NCI-H345 treated with DMSO at 0.1 percent for 48 hours (cell line): ENCODE measurements around the gene AUTS2.

Source experiments
- DNase-seq: peaks from one replicate; lab custom pipeline; 2025; ENCODE audit not compliant: unreplicated experiment; lab: John Stamatoyannopoulos, UW

Gene AUTS2

DNA sequence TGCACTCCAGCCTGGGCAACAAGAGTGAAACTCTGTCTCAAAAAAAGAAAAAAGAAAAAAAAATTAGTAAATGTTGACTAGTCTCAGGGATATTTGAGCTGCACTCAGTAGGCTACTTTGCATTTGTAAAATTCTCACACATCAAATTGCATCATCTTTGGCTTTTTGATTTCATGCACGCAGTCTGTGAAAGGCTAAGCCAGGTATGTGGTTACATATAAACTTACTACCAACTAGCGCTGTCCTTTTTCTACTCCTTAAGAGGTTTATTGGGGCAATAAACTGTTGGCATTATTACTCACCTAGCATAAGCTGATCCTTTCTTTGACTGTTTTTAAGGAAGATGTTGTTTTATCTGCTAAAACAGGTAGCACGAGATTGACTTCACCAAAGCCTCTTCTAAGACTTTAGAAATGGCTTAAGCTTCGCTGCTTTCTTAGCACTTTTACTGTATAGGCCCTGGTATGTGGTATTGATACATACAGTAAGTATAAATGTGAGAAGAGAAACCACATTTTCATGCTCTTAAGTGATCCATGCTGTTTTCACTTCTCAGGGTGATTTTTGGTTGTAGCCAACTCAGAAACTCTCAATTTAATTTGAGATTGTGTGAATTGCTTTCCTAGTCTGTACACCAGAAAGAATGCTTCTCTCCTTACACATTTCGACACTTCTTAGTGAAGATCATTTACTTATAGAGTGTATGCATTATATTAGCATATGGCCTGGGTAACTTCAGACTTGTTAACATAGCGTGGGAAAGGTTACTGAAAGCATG lies 323.9 kb downstream of the AUTS2 start:
- no peak for DNase-seq

DNA sequence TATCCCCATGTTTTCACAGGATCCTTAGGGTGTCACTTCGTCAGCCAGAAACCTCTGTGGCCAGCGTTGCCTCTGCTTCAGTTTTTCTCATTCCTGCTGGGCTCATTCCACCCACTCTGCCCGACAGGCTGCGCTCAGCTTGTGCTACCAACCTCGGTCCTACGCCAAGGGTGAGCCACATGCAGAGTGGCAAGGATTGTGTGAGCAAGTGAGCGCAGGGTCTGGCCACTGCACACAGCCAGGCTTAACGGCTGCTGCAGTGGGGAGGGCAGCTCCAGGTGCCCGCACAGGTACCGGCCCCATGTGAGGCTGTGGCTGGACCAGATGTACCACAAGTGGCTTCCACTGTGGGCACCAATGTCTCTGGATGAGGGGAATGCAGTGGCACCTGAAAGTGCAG lies 329.2 kb downstream of the AUTS2 start:
- no peak for DNase-seq

DNA sequence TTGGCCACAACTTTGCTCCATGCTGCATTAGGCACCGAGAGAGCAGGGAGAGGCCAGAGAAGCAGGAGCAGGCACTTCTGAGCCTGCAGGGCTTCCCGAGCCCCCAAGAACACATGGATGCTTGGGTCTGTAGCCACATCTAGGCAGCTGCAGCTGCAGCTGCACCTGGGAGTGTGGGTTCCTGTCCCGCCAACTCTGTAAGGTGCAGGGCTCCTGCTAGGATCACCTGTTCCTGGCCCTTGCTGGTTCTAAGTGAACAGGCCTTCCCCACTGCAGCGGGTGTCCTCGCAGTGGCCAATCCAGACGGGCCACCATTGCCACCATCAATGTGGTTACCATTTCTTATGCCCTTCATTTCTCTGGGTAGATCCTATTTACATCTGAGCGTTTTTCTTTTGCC lies 330.3 kb downstream of the AUTS2 start:
- DNase-seq, result no peak

DNA sequence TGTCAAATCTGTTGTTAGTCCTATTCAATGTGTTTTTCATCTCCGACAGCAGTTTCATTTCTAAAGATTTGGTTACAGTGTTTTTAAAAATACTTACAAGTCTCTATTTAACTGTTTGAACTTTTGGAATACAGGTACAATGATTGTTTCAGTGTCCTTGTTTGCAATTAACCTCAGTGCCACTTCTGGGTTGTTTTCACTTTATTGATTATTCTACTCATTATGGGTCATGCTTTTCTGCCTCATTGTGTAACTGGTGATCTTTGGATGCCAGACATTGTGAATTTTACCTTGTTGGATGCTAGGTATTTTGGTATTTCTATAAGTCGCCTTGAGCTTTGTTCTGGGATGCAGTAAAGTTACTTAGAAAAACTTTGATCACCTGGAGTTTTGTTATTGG lies 331.3 kb downstream of the AUTS2 start:
- DNase-seq, result no peak

DNA sequence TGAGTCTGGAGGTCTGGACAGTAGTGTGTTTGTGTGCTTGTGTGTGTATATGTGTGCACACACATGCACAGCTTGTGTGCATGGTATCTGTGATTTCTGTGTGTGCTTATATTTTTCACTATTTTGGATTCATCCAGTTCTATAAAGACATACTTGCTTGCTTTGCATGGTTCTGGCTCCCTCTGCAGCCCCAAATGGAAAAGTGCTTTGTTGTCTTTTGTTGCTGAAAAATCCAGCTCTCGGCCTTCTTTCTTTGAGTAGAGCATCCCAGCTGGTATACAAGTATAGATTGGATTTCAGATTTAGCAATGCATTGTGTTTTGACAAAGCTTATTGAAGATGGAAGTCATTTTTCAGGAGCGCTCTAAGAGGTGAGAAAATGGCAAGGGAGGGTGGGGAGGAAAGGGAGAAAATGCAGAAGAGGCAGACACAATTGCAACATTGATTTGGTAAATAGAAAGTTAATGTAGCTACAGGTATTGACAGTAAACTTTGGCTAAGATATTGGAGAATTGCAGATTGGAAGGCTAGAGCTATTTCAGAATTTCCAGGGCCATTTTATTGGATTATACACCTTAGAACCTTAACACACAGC lies 333.9 kb downstream of the AUTS2 start:
- DNase-seq, result peak; percentile 13

DNA sequence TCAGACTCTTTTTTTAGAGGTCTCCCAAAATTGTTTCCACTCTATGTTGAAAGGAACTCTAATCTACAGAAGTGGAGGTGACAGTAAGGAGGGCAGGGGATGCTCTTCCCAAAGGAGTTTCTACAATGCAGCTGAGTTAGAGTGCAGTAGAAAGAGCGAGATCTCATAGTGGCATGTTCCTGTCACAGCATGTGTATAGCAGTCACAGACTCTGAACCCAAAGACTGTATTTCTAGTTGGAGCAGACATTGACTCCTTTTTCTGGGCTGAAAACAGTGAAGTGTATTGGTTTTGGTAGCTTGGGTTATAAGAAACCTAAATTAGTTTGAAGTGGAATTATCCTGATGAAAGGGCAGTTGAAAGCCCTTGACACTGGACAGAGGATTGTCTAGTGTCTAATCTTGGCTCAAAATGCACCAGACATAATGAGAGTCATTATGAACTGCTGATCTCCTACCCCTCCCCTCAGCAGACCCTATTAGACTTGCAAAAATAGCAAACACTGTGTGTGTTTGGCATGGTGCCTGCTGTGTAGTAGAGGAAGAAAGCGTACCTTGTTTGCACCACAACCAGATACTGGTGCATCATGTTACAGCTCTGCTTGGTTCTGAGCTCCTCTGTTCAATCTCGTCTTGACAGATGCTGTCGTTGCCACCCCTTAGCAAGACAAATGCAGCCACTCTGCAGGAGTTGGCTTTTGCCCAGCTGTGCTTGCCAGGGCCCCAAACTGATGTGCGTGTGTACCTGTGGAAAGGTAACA lies 336.0 kb downstream of the AUTS2 start:
- DNase-seq, result peak; percentile 96

DNA sequence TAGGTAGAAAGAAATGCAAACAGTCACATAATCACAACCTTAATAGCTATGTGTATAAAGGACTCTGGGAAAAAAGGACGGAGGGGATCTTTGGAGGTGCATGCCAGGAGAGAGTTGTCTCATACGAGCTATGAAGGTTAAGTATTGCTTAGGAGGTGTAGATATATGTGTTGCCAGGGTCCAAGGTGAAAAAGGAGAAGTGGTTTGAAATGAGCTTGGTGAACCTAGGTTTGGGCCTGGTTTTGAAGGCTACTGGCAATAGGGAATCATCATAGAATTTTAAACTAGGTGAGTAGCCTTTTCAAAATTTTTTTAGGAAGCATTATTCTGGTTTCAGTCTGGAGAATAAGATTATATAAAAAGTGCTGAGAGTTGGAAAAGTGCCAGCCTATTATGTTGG lies 336.8 kb downstream of the AUTS2 start:
- no peak for DNase-seq

DNA sequence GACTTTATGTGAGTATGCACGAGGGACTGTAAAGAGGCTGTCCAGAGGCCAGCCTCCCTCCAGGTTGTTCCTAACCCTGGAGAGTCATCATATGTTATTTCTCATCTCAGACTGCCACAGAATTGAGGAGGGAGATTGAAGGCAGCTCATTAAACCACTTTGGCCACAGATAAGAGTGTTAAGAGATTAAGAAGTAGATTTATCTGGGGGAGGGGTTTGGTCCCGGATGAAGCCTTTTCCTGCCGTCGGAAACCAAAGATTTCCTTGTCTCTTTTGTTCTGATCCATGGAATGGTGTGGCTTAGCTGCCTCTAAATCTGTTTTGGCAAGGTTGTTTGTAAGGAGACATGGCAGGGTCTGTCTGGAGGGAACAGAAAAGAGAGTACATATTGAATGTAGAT lies 338.8 kb downstream of the AUTS2 start:
- no peak for DNase-seq

DNA sequence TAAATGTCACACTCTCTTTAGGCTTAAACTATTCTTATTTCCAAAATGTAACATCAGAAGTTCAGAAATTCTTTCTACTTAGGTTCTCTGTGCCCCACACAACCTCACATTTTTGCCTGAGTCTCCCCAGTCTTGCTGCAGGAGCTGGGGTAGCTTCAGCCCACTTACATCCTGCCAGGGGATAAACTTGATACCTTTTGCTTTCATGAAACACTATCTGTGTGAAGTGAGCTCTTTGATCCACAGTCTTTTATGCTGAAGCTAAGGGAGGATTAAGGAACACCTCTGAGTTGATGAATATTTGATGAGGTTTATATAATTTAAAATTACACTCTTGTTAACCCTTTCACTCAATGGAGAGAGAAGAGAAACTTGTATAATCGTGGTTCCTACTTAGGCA lies 341.0 kb downstream of the AUTS2 start:
- DNase-seq, result no peak

DNA sequence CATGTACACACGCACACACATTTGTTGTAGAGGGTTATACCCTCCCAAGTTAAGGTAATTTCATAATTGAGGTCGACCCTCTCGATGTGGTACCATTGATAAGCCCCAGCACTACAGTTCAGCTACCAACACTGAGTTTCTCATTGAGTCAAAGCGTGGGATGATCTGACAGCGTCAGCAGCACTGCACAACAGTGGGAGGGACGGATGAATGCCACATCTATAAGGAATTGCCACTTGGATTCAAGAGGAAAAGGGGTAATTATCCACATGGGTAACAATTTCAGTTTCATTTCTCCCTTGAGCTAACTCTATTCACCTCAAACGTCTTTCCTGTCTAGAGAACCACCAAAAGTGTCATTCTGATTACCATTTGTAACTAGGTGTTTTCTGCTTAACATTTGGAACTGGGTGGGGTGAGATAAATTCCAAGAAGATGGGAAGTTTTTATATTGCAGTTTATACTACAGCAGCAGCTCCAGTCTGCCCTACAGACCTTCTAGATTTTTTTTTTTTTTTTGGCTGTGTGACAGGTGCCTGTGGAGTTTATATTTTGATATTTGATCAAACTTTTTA lies 342.9 kb downstream of the AUTS2 start:
- no peak for DNase-seq

DNA sequence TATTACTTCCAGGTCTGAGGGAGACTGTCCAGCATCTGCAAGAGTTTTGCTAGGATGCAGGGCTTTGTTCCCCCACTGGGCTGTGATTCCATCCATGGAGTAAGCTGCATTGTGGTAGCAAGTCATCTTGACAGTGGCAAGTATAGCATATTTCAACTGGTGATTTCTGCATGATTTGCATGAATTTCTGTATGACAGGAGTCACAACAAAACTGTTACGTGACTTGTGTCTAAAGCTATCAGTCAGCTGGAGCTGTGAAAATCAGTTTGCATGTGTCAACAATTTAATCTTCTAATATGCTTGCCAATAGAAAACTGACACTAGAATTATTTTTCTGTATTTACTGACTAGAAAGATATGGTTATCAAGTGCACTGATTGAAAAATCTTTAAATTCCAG lies 344.3 kb downstream of the AUTS2 start:
- DNase-seq, result no peak

DNA sequence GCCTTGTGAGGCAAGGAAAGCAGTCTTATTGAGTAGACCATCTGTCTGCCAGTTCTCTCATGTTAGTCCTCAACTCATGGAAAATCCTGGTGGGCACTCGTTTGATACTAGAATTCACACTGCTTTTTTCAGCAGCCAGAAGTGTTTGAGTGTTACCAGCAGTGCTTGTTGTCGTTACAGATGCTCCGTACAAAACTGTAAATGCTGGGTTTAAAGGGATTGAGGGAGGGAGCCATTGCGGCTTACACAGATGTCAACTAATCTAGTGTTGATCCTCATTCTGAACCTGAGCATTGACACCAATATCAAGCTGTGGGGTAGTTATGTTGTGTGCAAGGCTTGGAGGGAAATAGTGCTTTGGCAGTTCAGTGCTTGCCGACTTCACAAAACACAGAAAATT lies 348.6 kb downstream of the AUTS2 start:
- no peak for DNase-seq

DNA sequence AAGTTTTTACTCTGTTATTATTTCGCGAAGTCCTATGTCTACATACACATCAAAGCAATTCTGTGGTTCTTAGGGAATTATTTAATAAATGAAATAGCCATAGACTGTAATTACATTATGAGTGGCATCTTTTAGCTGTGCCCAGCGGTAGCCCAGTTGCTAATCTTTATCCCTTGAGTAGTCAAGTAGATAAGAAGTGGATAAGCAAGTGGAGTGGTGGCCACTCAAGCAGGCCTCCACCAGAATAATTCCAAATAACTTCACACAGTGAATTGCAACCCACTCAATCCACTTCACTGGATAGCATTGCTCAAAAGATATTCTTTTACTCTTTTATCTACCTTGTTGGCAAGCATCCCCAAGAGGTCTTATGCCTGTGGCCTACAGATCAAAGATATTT lies 349.7 kb downstream of the AUTS2 start:
- no peak for DNase-seq

DNA sequence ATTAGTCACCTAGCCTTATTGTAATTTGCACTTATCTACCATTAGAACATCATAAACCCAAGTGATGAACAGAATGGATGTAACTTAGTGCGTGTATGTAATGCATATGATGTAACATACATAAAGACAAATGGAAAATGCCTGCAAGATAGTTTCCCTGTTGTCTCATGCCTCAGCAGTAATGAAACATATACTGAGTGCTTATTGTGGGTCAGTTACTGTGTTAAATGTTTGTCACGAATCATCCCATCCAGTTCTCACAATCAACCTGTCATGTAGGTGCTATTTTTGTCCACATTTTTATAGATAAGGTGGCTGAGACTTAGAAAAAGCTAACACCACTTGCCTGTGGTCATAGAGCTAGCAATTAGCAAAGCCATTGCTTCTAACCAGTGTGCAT lies 350.8 kb downstream of the AUTS2 start:
- no peak for DNase-seq

DNA sequence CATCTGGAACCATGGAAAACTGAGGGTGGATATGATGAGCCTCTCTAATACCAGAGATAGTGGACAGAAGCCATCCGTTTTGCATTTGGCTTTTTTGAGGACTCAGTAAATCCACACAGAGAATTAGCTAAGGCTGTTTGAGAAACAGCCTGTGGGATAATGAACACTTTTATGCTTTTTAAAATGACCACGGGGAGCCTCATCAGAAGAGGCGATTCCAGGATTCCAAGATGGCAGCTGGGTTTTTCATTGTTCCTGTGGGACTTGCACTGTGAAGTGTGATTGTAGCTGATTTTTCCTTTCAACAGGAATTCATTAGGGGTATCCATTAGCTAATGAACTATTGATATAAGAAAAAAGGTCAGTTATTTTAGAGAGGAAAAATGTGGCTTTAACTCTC lies 353.2 kb downstream of the AUTS2 start:
- DNase-seq, result no peak

DNA sequence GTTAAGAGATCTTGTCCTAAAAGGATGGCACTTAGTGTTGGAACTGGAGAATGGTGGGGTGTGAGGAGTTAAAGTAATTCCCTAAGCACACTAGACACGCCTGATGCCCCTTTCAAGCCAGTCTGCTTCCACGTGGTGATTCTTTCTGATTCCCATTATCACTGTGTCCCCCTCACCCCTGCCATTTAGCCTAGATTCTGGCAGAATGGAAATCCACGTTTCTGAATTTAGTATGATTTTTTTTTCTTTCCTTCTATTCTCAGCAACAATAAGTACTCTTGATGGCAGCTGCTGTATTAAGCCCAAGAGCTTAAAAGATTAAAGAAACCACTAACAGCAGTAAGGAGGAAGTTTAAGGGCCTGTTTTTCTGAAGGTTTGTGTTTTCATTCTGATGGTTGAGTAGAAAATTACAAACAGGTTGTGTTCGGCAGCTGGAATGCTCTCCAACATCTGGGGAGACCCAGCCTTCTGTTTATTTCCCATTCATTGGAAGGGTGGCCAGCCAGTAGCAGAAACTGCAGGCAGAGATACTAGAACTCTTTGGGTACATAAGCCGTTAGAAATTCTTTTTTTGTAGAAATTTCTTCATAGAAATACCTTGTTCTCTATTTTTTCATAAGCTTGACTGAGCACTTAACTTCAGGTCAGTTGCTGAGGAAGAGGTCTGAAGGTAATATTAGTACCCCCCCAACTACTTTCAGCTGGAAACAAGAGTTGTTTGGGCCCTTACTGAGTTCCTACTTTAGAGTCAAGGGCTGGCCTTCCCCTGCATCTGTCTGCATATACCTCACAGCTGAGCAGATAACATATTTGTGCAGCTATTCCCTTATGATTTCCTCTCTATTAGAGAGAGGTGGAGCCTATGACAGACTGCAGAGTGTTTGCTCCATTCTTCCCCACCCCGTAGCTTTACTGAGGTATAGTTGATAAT lies 355.1 kb downstream of the AUTS2 start:
- DNase-seq, result no peak

DNA sequence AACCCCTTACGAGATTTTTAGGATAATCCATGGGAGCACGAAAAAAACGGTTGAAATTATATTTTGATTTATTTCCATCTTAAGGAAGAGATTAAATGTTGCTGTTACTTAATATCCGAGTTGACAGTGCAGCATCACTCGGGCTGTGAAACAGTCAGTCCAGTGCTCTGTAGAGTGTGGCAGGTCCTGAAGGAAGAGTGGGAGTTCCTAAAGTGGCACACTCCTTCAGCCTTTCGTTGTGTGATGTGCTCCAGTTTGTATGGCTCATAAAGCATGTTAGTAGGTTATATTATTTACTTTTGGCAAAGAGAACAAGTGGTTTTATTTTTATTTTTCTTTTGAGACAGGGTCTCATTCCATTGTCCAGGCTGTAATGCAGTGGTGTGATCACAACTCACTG lies 358.3 kb downstream of the AUTS2 start:
- DNase-seq, result no peak

DNA sequence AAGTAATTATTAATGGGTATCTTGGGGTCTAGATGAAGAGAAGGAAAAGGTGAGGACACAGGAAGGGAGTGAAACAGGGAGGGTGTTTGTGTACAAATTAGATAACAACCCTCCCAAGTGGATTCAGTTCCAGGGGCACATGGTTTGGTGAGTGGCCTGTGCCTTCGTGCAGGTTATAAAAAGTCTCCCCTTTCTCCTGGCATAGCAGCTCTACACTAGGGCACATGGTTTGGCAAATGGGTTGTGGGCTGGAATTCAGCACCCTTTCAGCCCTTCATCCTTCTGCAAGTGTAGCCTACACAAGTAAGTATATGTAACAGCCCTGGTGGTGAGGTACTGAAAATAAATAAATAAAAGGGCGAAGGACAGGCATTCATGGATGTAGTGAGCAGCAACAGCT lies 359.4 kb downstream of the AUTS2 start:
- no peak for DNase-seq

DNA sequence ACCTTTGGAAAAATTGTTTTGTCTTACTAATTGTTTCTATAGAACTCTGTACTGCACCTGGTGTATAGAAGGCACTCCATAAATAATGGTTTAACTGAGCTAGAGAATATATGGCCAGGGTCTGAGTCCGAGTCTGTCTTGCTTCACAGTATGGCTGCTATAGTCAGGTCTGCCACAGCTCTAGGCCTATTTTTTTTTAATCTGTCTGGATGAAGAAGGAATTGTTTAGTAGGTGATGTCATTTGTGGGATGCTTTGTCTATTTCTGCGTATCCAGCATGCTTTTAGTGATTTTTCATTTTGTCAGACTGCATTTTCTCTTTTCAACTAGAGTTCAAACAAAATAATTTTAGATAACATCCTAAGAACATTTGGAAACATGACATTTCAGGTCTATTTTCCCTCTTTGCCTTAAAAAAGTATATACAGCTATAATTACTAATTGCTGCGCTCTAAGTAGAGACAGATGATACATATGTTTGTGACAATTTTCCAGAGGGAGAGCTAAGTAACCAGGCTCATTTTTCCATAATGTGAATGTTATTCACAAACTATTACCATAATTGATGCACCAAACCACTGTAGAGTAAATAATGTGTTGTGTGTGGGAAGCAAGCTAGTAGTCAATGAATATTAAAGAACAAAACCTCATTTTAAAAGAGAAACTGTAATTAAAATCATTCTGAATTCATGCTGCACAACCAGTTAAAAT lies 361.7 kb downstream of the AUTS2 start:
- no peak for DNase-seq

DNA sequence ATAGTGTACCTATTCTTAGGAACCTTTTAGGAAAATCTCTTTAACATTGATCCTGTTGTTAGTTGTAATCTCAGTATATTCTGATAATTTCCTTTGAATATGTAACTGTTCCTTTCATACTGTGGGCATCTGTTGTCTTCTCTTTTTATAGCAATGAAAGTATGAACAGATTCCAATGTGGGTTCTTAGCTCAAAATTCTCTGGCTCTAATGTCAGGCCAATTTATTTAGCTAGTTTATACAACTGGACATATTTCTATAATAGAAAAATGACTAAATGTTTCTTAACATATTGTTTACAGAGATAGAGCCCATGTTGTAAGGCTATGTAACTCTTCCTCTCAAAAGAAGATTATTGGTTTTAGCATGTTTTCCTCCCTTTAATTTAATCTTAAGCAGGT lies 363.2 kb downstream of the AUTS2 start:
- DNase-seq, result no peak
